Smooth muscle cell (in vitro differentiated cells): Measurements from ENCODE around the gene RSL1D1. TPM values are rescaled to one million over a fixed set of nuclear protein-coding genes. Genes with fewer than 3 reads are reported as not detected.

Experiments
- DNase-seq: peaks from one replicate; lab custom pipeline; 2025; ENCODE audit not compliant: unreplicated experiment; lab: John Stamatoyannopoulos, UW
- H2AFZ ChIP-seq: fragments of 200-600 bp; sonication (generic); 2 replicates; pipeline ENCODE4 v1.6.0; 2016; ENCODE audit warnings: antibody characterized with exemption, low read depth, mild to moderate bottlenecking
- H3F3A ChIP-seq: fragments of 200-600 bp; sonication (generic); 2 replicates; pipeline ENCODE4 v1.6.0; 2017; ENCODE audit warnings: antibody characterized with exemption, low read depth
- H3K27ac ChIP-seq: fragments of 200-600 bp; sonication (generic); 2 replicates; pipeline ENCODE4 v1.5.1; 2016; ENCODE audit warnings: low read depth, mild to moderate bottlenecking
- H3K27me3 ChIP-seq: fragments of 200-600 bp; sonication (generic); 2 replicates; pipeline ENCODE4 v1.6.1; 2016; ENCODE audit warnings: low read depth, mild to moderate bottlenecking
- H3K36me3 ChIP-seq: fragments of 200-600 bp; sonication (generic); 2 replicates; pipeline ENCODE4 v1.5.1; 2016; ENCODE audit warnings: low read depth
- H3K4me1 ChIP-seq: fragments of 200-600 bp; sonication (generic); 2 replicates; pipeline ENCODE4 v1.5.1; 2016; ENCODE audit warnings: low read depth
- H3K4me2 ChIP-seq: fragments of 200-600 bp; sonication (generic); 2 replicates; pipeline ENCODE4 v1.6.0; 2016; ENCODE audit warnings: mild to moderate bottlenecking
- H3K4me3 ChIP-seq: fragments of 200-600 bp; sonication (generic); 2 replicates; pipeline ENCODE4 v1.5.1; 2016; ENCODE audit warnings: mild to moderate bottlenecking
- H3K79me2 ChIP-seq: fragments of 200-600 bp; sonication (generic); 2 replicates; pipeline ENCODE4 v1.6.0; 2016; ENCODE audit warnings: low read depth, mild to moderate bottlenecking
- H3K9ac ChIP-seq: fragments of 200-600 bp; sonication (generic); 2 replicates; pipeline ENCODE4 v1.6.0; 2016; ENCODE audit warnings: low read depth
- H3K9me3 ChIP-seq: fragments of 200-600 bp; sonication (generic); replicated peaks from 2 replicates; pipeline ENCODE4 v1.5.1; 2016; ENCODE audit warnings: low read depth
- H4K20me1 ChIP-seq: fragments of 200-600 bp; sonication (generic); 2 replicates; pipeline ENCODE4 v1.6.0; 2016; ENCODE audit warnings: low read depth
- CTCF ChIP-seq: fragments of 200-600 bp; sonication (generic); IDR thresholded peaks from 2 replicates; pipeline ENCODE4 v1.5.1; 2017; ENCODE audit warnings: borderline replicate concordance, mild to moderate bottlenecking, antibody characterized with exemption; ENCODE audit not compliant: insufficient read depth, poor library complexity, severe bottlenecking
- WGBS: methylation state at CpG from one replicate; pipeline ENCODE4 v1.1.7; 2016; ENCODE audit warnings: low lambda C conversion rate; 5-methylcytosine and 5-hydroxymethylcytosine counted together
- polyA plus RNA-seq: library from polyadenylated mRNA; unstranded; fragments of >200 nt; fragmentation: Nextera tagmentation; extraction: Ambion mirVana; gene quantifications from 2 replicates; pipeline ENCODE4 v1.2.1, GENCODE V29; 2016
- total RNA-seq: library from RNA; depleted of rRNA; stranded (reverse); fragments of >200 nt; gene quantifications from 2 replicates; pipeline ENCODE4 v1.2.3, GENCODE V29; 2014

RSL1D1 gene
- total RNA-seq (157 and 165 TPM in 2 replicates), polyA plus RNA-seq (104 and 138 TPM in 2 replicates)

GRCh38 chr16:11851294-11852091 is at the start of gene RSL1D1:
Gene RSL1D1, minus strand, starts transcription at chr16:11851542. Its CDS starts 30 bp downstream, at chr16:11851512.
- Histone ChIP-seq H3K9me3 (no peaks in the 10 kb centered on the region), H3K4me2 (peak within 1 kb of the TSS; percentile 93)

GRCh38 chr16:11901091-11901490 is 49.7 kb upstream of the RSL1D1 start:
- no peak for TF ChIP-seq CTCF
- no peak overlapping the region for H3K4me3 ChIP-seq
- WGBS, result 70% methylated on average over 3 of the region's 3 CpGs
- H3K4me2 ChIP-seq, result no peak overlapping the region
- H3K9me3 ChIP-seq, result no peaks in the 10 kb centered on the region
- no peaks in the 10 kb centered on the region for H3K27me3 ChIP-seq
- H3K9ac ChIP-seq, result no peak overlapping the region
- H3K79me2 ChIP-seq, result peaks cover 91% of the 10 kb centered on the region
- no peak overlapping the region for H2AFZ ChIP-seq
- H3F3A ChIP-seq, result peaks cover 4% of the 10 kb centered on the region
- no peaks in the 10 kb centered on the region for H3K36me3 ChIP-seq
- H3K4me1 ChIP-seq, result no peaks in the 10 kb centered on the region
- H3K27ac ChIP-seq, result peak overlapping the region; percentile 48
- H4K20me1 ChIP-seq, result peaks cover 99% of the 10 kb centered on the region
- DNase-seq, result no peak

More at GRCh38 chr16:11851294-11852091, at the start of gene RSL1D1:
- Histone ChIP-seq H2AFZ (peak within 1 kb of the TSS; percentile 88), H3K36me3 (peaks cover 3% of the 10 kb centered on the region), H4K20me1 (peaks cover 59% of the 10 kb centered on the region), H3K27ac (peak within 1 kb of the TSS; percentile 81), H3K4me1 (peaks cover 14% of the 10 kb centered on the region), H3K79me2 (peaks cover 81% of the 10 kb centered on the region), H3K9ac (peak within 1 kb of the TSS; percentile 76), H3K4me3 (peak within 1 kb of the TSS; percentile 79), H3K27me3 (no peaks in the 10 kb centered on the region), H3F3A (no peaks in the 10 kb centered on the region)
- peak; percentile 89 for DNase-seq
- no peak for TF ChIP-seq CTCF
- 1% methylated on average over 57 of the region's 57 CpGs for WGBS

- no peak for TF ChIP-seq CTCF
- H3K27ac ChIP-seq, result peak overlapping the region; percentile 66
- peaks cover 3% of the 10 kb centered on the region for H3K36me3 ChIP-seq
- no peak for DNase-seq
- H3F3A ChIP-seq, result peaks cover 10% of the 10 kb centered on the region
- peak overlapping the region; percentile 1 for H3K9ac ChIP-seq
- peaks cover 75% of the 10 kb centered on the region for H4K20me1 ChIP-seq
- peaks cover 85% of the 10 kb centered on the region for H3K79me2 ChIP-seq
- no peaks in the 10 kb centered on the region for H3K9me3 ChIP-seq
- H3K4me3 ChIP-seq, result no peak overlapping the region
- H3K27me3 ChIP-seq, result no peaks in the 10 kb centered on the region
- no peaks in the 10 kb centered on the region for H3K4me1 ChIP-seq
- no peak overlapping the region for H2AFZ ChIP-seq
- WGBS, result 90% methylated on average over 5 of the region's 5 CpGs
- H3K4me2 ChIP-seq, result no peak overlapping the region
These were observed 45.3 kb upstream of the RSL1D1 start for GRCh38 chr16:11896486-11897176.
